SK-N-SH treated with all-trans-retinoic acid at 6 μM for 48 hours (cell line): Measurements from ENCODE around the gene RGPD4.

Source experiments
- ATAC-seq: fragments of 200-7000 bp; cut with Tn5 transposase; 3 replicates; pipeline ENCODE4 v1.9.1; 2020; ENCODE audit warnings: mild to moderate bottlenecking, moderate library complexity
- OSR1 ChIP-seq: fragments of 250-450 bp; sonication (Bioruptor Pico); IDR thresholded peaks from 2 replicates; pipeline ENCODE4 v1.8.0; 2022; ENCODE audit warnings: moderate library complexity, mild to moderate bottlenecking, inconsistent platforms
- PATZ1 ChIP-seq: fragments of 250-450 bp; sonication (Bioruptor Pico); IDR thresholded peaks from 2 replicates; pipeline ENCODE4 v1.8.0; 2020; ENCODE audit warnings: mild to moderate bottlenecking, moderate library complexity, borderline replicate concordance
- SNAI2 ChIP-seq: fragments of 250-450 bp; sonication (Bioruptor Pico); IDR thresholded peaks from 2 replicates; pipeline ENCODE4 v1.5.0; 2020; ENCODE audit warnings: mild to moderate bottlenecking, moderate library complexity
- TCF4 ChIP-seq: fragments of 250-450 bp; sonication (Bioruptor Pico); IDR thresholded peaks from 2 replicates; pipeline ENCODE4 v1.8.0; 2021; ENCODE audit warnings: mild to moderate bottlenecking, moderate library complexity, borderline replicate concordance
- ZNF8 ChIP-seq: fragments of 450-650 bp; formaldehyde crosslinking; IDR thresholded peaks from 2 replicates; pipeline ENCODE4 v1.5.0; 2020; ENCODE audit warnings: mild to moderate bottlenecking, moderate library complexity

RGPD4 gene

GRCh38 chr2:107936433-107937359 is 110.0 kb downstream of the RGPD4 start:
- no peak for TF ChIP-seq TCF4
- TF ChIP-seq PATZ1 = no peak
- no peak for TF ChIP-seq OSR1 (CRISPR knock-in tag)
- TF ChIP-seq ZNF8 = no peak
- TF ChIP-seq SNAI2 (CRISPR knock-in tag) = no peak
- ATAC-seq = no peak
